PC-3 (cell line): Measurements from ENCODE around the gene FAM171A2. TPM values are rescaled to one million over a fixed set of nuclear protein-coding genes. Genes with fewer than 3 reads are reported as not detected.

Source experiments
- ATAC-seq: fragments of 200-7000 bp; cut with Tn5 transposase; 2 replicates; pipeline ENCODE4 v1.9.1; 2020; ENCODE audit warnings: mild to moderate bottlenecking, moderate library complexity
- BruUV-seq: library from RNA; stranded (reverse); fragments of 400-500 nt; replicated peaks from 2 replicates; lab custom pipeline; 2021; lab: Mats Ljungman, UMichigan
- CTCF ChIA-PET: fragments of 300-600 bp; sonication (Branson Sonifier 250); formaldehyde crosslinking; loops from one replicate; lab custom pipeline; 2022; ENCODE audit warnings: antibody characterized with exemption; lab: Charles Lee
- POLR2A ChIA-PET: fragments of 300-600 bp; sonication (Branson Sonifier 250); formaldehyde crosslinking; loops from one replicate; lab custom pipeline; 2022; ENCODE audit warnings: antibody characterized with exemption; ENCODE audit not compliant: unreplicated experiment; lab: Charles Lee
- DNase-seq: peaks from one replicate; pipeline ENCODE4 v3.0.0-alpha.2; 2015
- H2AFZ ChIP-seq: fragments of 300-600 bp; sonication (generic); 2 replicates; pipeline ENCODE4 v1.6.0; 2016; ENCODE audit warnings: antibody characterized with exemption, low read length
- H3F3A ChIP-seq: fragments of 300-600 bp; sonication (generic); one replicate; pipeline ENCODE4 v1.6.0; 2017; ENCODE audit warnings: antibody characterized with exemption, low read length, control low read depth, mild to moderate bottlenecking; ENCODE audit not compliant: unreplicated experiment
- H3K27ac ChIP-seq: fragments of 300-600 bp; sonication (generic); 2 replicates; pipeline ENCODE4 v1.5.1; 2016; ENCODE audit warnings: mild to moderate bottlenecking, low read length
- H3K27me3 ChIP-seq: fragments of 300-600 bp; sonication (generic); 2 replicates; pipeline ENCODE4 v1.6.1; 2016; ENCODE audit warnings: low read length, mixed read lengths
- H3K36me3 ChIP-seq: fragments of 300-600 bp; sonication (generic); 2 replicates; pipeline ENCODE4 v1.6.1; 2016; ENCODE audit warnings: low read depth, mixed run types, low read length, mixed read lengths
- H3K4me1 ChIP-seq: fragments of 300-600 bp; sonication (generic); 2 replicates; pipeline ENCODE4 v1.5.1; 2016; ENCODE audit warnings: low read length; ENCODE audit not compliant: insufficient read depth
- H3K4me2 ChIP-seq: fragments of 300-600 bp; sonication (generic); 2 replicates; pipeline ENCODE4 v1.6.0; 2016; ENCODE audit warnings: low read length
- H3K4me3 ChIP-seq: fragments of 300-600 bp; sonication (generic); 2 replicates; pipeline ENCODE4 v1.5.1; 2016; ENCODE audit warnings: mild to moderate bottlenecking, low read length, mixed read lengths
- H3K79me2 ChIP-seq: fragments of 300-600 bp; sonication (generic); 2 replicates; pipeline ENCODE4 v1.6.1; 2017; ENCODE audit warnings: low read length, mixed read lengths
- H3K9ac ChIP-seq: fragments of 300-600 bp; sonication (generic); 2 replicates; pipeline ENCODE4 v1.6.0; 2016; ENCODE audit warnings: mild to moderate bottlenecking, low read length
- H3K9me2 ChIP-seq: fragments of 300-600 bp; sonication (generic); replicated peaks from 2 replicates; pipeline ENCODE4 v1.6.1; 2016; ENCODE audit warnings: mixed run types, low read length, mixed read lengths
- H3K9me3 ChIP-seq: fragments of 300-600 bp; sonication (generic); 2 replicates; pipeline ENCODE4 v1.6.1; 2016; ENCODE audit warnings: low read length, mixed read lengths
- H4K20me1 ChIP-seq: fragments of 300-600 bp; sonication (generic); 2 replicates; pipeline ENCODE4 v1.6.1; 2016; ENCODE audit warnings: low read length, mixed read lengths
- CTCF ChIP-seq: fragments of 300-600 bp; sonication (generic); conservative IDR thresholded peaks from 2 replicates; pipeline ENCODE4 v1.5.1; 2017; ENCODE audit warnings: antibody characterized with exemption, low read depth, mild to moderate bottlenecking, low read length
- EZH2 ChIP-seq: fragments of 300-600 bp; sonication (generic); IDR thresholded peaks from one replicate; pipeline ENCODE4 v1.6.1; 2017; ENCODE audit warnings: antibody characterized with exemption, mild to moderate bottlenecking, low read length; ENCODE audit not compliant: unreplicated experiment
- EZH2phosphoT487 ChIP-seq: fragments of 300-600 bp; sonication (generic); IDR thresholded peaks from 2 replicates; pipeline ENCODE4 v1.6.1; 2018; ENCODE audit warnings: mild to moderate bottlenecking, antibody characterized with exemption, low read length, borderline replicate concordance
- intact Hi-C: fragments of 100-400 bp; cut with micrococcal nuclease; formaldehyde crosslinking; loops from 2 replicates; pipeline ENCODE4 v1.9.0; 2023
- total RNA-seq: library from RNA; depleted of rRNA; stranded (reverse); fragments of >200 nt; gene quantifications from 2 replicates; pipeline ENCODE4 v1.2.3, GENCODE V29; 2014

FAM171A2 gene
- total RNA-seq, 1 experiment from 2014 or later, result 16.3 TPM

GRCh38 chr17:44311562-44312181, 52.0 kb downstream of the FAM171A2 start:
- Histone ChIP-seq H4K20me1 (no peaks in the 10 kb centered on the region), H3K27ac (no peak overlapping the region), H3K79me2 (no peaks in the 10 kb centered on the region), H3K9me2 (no peaks in the 10 kb centered on the region), H3K27me3 (no peaks in the 10 kb centered on the region), H3K9me3 (no peaks in the 10 kb centered on the region), H3K4me2 (no peak overlapping the region), H3K9ac (no peak overlapping the region), H3K36me3 (no peaks in the 10 kb centered on the region), H3F3A (no peaks in the 10 kb centered on the region), H2AFZ (no peak overlapping the region), H3K4me3 (no peak overlapping the region), H3K4me1 (peaks cover 20% of the 10 kb centered on the region)
- ChIA-PET POLR2A (no interaction called here), CTCF (no interaction called here)
- intact Hi-C loops, result no loop called here
- TF ChIP-seq EZH2phosphoT487, result no peak
- TF ChIP-seq CTCF, result no peak
- no peak for TF ChIP-seq EZH2
- DNase-seq (no peak), ATAC-seq (no peak)
- no TSS peak for BruUV-seq

- no peak overlapping the region for H3K27ac ChIP-seq
- intact Hi-C loops, result no loop called here
- H3F3A ChIP-seq, result no peaks in the 10 kb centered on the region
- no peak for TF ChIP-seq EZH2
- TF ChIP-seq EZH2phosphoT487, result no peak
- no peak for TF ChIP-seq CTCF
- POLR2A ChIA-PET, result no interaction called here
- no peaks in the 10 kb centered on the region for H4K20me1 ChIP-seq
- CTCF ChIA-PET, result no interaction called here
- no peak overlapping the region for H3K4me3 ChIP-seq
- H3K9me3 ChIP-seq, result no peaks in the 10 kb centered on the region
- H3K79me2 ChIP-seq, result no peaks in the 10 kb centered on the region
- no peaks in the 10 kb centered on the region for H3K36me3 ChIP-seq
- H3K4me1 ChIP-seq, result peaks cover 18% of the 10 kb centered on the region
- H3K9ac ChIP-seq, result no peak overlapping the region
- ATAC-seq, result no peak
- no TSS peak for BruUV-seq
- no peak overlapping the region for H3K4me2 ChIP-seq
- no peak for DNase-seq
- no peaks in the 10 kb centered on the region for H3K27me3 ChIP-seq
- no peak overlapping the region for H2AFZ ChIP-seq
- no peaks in the 10 kb centered on the region for H3K9me2 ChIP-seq
Measured at GRCh38 chr17:44310609-44311376, 52.9 kb downstream of the FAM171A2 start.

- H3K4me2 ChIP-seq, result no peak overlapping the region
- POLR2A ChIA-PET, result no interaction called here
Measured at GRCh38 chr17:44310188-44310587, 53.5 kb downstream of the FAM171A2 start.

More at GRCh38 chr17:44310188-44310587, 53.5 kb downstream of the FAM171A2 start:
- Histone ChIP-seq H4K20me1 (no peaks in the 10 kb centered on the region), H3K4me1 (peaks cover 14% of the 10 kb centered on the region), H3K9me3 (no peaks in the 10 kb centered on the region), H3K36me3 (no peaks in the 10 kb centered on the region), H3K79me2 (no peaks in the 10 kb centered on the region), H3K9me2 (no peaks in the 10 kb centered on the region), H3K27ac (no peak overlapping the region), H3K4me3 (no peak overlapping the region), H3K9ac (no peak overlapping the region), H3K27me3 (no peaks in the 10 kb centered on the region), H2AFZ (no peak overlapping the region), H3F3A (no peaks in the 10 kb centered on the region)
- no peak for TF ChIP-seq CTCF
- no peak for TF ChIP-seq EZH2phosphoT487
- no peak for TF ChIP-seq EZH2
- no peak for DNase-seq
- no peak for ATAC-seq
- CTCF ChIA-PET, result no interaction called here
- intact Hi-C loops, result no loop called here
- BruUV-seq, result no TSS peak
